HG02610 (cell line): ENCODE results near the gene HOXD9.

Source experiments
- ATAC-seq: cut with Tn5 transposase; IDR thresholded peaks from one replicate; pipeline ENCODE4 v1.9.1; 2021; ENCODE audit warnings: mild to moderate bottlenecking, moderate library complexity; ENCODE audit not compliant: unreplicated experiment

The HOXD9 gene

DNA sequence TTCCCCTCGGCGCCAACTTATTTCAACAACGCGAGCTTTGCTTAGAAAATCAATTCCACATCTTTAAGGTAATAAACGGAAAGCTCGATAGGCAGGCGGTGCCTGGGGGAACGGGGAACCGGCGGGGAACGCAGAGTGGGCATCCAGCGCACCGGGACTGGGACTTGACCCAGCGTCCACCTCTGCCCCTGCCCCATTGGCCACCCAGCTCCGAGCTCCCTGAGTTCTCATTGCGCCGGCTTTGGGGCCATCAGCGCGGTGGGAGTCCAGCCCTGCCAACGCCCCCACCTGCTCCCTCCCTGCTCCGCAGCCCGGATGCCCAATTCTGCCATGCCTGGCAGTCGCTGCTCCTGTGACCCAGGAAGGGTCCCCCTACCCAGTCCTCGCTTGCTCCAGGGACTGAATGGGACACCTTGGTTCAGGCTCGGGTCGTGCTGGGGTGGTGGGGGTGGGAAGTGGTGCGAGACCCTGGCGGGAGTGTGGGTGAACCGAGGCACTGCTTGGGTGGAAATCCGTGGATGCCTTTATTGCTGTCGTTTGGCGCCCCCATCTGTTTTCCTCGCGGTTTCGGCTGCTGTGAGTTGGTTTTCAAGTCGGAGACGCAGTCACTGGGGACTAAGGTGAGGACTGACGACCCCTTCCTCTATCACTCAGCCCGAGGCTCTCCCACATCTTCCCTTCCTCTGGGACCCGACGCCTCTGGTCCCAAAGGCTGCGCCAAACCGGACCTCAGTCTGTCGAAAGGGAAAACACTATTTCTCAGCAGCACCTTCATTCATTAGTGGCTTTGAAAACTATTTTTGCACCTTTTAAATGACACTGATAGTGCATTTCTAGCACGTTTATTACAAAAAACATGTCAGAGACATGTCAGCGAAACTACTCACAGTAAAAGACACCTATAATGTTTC, 36.4 kb upstream of the HOXD9 start:
- ATAC-seq = no peak

DNA sequence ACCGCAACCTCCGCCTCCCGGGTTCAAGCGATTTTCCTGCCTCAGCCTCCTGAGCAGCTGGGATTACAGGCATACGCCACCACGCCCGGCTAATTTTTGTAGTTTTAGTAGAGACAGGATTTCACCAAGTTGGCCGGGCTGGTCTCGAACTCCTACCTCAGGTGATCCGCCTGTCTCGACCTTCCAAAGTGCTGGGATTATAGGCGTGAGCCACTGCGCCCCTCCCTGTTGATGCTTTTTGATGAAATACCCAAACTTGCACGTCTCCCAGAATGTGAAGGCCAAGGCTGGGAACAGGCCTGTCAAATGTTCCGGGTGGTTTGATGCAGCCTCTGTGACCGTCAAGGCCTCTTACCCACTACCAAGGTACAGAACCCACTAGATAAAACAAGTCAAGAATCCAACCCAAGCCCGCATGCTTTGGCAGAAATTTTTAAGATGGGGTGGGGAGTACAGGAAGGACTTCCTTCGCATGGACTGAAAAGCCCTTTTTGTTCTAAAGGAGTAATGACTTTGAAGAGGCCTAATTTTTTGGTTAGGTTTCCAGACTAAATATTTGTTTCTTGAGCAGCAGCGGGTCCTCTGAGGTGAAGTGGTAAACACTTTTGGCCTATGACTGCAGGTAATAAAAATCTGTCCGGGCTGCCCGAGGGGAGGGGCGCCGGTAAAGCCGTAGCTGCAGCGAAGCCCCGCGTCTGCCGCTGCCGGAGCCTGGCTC, 35.0 kb upstream of the HOXD9 start:
- no peak for ATAC-seq

DNA sequence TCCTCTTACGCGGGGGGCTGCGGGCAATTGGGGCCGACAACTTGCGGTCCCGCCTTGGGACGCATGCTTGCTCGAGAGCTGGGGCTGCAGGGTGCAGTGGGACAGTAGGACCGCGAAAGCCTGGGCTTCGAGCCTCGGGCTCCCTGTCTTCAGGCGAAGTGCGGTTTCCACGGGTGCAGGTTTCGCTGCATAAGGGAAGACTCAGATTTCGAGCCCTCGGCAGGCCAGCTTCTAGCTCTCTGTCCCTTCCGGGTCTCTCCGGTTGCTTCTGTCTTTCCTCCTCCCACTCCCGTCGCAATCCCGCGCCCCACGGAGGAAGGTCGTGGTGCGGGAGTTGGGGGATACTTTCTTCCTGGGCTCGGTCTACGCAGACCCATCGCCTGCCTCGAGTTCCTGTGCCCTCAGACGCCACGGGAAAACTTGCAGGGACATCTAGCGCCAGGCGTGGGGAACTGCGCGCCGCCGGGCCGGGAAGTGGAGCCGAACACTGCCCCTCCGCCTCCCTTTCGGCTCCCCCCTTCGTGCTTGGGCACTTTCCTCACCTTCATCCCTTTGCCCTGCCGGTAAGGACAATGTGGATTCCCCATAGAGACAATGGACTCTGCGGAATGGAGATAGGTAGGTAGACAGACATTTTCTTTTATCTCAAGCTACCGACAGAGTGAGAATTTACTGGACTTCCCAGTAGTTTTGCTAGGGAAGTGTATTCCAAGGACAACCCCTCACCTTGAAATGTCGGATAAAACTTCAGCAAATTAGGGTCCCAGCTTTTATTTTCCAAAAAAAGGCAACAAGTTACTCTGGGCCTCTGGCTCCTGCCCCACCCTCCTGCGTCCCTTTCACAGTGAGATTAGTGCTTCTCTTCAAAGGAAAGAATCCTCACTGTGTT, 34.2 kb upstream of the HOXD9 start:
- peak; percentile 60 for ATAC-seq

DNA sequence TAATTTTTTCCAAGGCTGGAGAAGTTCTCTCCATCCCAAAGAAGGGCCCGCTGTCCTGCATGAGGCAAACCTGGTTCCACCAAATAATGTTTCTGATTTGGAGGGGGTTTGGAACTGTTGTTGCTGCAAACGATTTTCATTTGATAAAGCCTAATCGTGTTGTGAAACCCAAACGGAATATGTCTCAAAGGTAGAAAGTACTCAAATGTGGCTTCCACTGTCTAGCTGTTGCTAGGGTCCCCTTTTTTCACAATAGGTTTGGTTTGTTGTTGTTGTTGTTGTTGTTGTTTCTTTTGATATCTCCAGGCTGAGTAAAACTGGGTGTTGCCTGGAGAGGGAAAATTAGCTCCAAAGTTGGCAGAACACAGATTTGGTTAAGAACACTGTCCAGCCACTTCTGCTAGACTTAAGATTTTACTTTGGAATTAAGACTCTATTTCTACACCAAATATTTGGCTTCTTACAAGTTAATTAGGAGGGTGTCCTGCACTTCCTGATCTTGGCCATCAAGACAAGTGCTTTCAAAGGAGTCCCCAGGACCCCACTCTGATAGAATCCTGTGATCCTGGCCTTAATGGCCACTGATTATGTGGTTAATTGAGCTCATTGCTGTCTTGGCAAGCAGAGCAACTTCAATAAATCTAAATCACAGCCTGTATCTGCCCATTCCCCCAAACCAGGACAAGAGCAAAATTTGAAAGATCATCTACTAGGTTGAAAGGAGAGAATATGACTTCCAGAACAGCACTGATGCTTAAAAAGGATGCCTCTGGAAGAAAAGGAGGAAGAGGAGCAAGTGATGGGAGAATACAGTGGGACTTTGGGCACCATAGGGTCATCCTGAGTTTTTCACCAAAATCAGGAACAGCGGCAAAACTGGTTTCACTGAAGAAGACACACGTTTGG, 33.3 kb upstream of the HOXD9 start:
- no peak for ATAC-seq

DNA sequence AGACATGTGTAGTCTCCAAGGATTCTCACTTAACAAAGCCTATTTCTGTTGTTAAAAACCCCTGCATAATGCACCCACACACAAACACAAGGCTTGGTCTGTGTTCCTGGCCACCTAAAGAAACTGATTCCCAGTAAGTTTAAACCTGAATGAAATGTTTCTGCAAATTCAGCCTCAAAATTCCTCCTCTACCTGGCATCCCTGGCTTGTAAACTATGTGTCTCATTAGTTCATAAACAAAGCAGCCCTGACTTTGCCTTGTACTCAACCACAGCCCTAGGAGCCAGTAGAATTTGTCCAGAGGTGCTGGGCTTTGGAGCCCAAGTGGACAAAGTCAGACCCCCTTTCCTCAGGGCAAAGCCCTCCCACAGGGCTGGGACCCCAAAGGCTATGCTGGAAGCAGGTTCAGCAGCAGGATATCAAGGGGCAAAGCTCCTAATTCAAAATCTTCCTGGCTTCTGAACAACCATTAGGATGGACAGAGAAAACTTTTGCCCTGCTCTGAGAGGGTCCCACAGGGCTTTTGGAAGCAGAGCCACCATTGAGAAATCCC, 32.6 kb upstream of the HOXD9 start:
- ATAC-seq = no peak

DNA sequence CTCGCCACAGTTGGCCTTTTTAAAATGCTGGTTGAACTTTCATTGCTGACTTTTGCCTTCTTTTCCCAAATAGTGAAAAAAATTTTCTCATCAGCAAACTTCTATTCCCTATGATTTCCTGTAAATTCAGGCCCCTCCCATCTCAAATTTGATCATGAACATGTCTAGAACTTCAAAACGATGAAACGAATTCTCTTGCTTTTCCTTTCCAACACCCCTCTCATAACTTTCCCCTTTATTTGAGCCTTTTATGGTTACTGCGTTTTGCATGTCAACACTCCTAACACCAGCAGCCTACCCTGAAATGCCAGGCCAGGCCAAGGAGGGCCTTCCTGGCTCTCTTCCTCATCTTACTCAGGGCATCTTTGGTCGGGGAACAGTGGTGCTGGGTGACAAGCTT, 31.7 kb upstream of the HOXD9 start:
- no peak for ATAC-seq

DNA sequence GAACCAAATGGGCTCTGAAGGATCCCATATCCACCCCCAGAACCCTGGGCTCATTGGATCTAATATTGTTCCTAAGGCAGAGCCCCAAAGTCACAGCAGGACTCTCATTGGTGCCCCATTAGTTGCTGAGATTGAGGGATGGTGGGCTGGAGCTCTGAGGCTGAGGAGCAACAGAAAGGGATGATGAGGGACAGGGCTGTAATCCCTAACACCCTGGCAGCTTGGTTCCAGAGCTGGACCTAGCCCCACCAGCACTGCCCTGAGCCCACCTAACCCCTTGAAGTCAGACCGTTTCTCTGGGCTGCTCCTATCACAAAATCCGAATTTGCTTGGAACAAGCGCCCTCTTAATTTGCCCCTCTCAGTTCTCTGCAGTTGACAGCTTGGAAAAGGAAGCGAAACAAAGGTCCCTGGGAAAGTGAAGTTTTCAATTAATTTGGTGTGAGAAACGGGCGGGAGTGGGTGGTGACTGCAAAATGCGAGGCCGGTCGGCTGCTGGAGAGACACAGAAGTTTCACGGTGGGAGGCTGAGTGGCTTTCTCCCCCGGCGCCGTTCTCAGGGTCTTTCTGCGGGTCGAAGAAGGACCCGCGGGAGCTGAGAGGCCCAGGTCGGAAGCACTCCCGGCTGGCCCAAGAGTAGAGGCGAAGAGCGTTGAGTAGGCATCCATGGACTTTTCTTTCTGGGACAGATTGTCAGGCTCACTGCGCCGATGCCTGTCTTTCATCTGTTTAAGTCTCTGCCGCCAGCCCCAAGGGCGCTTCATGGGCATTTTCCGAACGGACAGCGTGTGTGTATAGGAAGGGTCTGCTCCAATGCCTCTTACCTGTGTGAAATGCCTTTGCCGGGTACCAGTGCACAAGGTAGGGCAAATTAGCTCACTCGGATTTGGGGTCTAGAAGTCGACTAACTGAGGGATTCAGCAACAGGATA, 30.9 kb upstream of the HOXD9 start:
- no peak for ATAC-seq

DNA sequence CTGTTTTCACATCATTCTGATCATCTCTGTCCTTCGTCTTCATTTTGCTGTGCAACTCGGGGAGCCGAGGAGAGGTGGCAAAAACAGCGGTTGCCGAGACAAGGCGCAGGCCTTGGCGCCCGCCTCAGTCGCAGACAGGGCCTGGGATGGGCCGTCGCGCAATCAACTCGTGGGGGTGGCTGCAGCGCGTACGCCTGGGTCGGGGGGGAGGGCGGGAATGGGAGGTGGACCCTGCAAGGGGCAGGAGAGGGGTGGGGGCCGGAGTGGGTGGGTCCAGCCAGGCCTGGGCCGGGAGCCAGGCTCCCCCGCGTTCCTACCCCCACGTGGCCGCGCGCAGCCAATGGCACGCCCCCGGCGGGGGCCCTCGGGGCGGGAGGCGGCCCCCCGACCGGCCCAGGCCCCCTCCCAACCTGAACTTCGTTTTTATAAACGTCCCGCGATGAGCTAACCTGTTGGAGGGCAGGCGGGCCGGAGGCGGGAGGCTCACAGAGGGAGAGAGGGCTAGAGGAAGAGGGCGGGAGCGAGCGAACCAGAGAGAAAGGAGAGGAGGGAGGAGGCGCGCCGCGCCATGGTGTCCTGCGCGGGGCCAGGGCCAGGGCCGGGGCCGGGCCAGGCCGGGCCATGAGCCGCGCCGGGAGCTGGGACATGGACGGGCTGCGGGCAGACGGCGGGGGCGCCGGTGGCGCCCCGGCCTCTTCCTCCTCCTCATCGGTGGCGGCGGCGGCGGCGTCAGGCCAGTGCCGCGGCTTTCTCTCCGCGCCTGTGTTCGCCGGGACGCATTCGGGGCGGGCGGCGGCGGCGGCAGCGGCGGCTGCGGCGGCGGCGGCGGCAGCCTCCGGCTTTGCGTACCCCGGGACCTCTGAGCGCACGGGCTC, 30.0 kb upstream of the HOXD9 start, which contains the start of gene HOXD13:
Gene HOXD13 (plus strand): TSS at position 452 of the 875 bp plus-strand sequence. CDS start 170 bp downstream, at position 622.
- ATAC-seq = no peak

DNA sequence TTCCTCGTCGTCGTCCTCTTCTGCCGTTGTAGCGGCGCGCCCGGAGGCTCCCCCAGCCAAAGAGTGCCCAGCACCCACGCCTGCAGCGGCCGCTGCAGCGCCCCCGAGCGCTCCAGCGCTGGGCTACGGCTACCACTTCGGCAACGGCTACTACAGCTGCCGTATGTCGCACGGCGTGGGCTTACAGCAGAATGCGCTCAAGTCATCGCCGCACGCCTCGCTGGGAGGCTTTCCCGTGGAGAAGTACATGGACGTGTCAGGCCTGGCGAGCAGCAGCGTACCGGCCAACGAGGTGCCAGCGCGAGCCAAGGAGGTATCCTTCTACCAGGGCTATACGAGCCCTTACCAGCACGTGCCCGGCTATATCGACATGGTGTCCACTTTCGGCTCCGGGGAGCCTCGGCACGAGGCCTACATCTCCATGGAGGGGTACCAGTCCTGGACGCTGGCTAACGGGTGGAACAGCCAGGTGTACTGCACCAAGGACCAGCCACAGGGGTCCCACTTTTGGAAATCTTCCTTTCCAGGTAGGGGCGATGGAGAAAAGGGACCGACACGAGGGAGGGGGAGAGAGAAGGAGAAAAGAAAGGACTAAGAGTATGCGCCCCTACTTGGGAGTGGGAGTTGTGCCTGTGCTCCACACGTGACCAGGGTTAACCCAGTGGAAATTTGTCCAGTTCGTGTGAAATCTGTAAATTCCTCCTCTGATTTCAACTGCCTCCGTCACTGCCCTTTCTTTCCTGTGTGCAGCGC, 29.2 kb upstream of the HOXD9 start:
- ATAC-seq = no peak

DNA sequence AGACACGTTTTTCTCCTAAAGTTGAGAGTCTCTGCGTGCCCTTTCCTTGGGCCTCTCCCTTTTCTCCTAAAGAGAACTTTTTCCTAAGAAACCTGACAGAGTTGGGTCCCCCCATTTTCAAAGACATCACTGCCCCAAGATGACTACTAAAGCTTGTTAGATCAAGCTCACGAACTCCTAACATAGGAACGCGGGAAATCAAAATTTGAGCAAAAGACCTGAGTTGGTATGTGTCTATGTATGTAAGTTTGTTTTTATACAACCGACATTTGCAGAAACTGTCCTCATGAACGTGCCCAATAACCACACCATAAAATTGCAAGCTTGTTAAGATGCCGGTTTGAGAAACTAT, 28.6 kb upstream of the HOXD9 start:
- ATAC-seq = no peak

DNA sequence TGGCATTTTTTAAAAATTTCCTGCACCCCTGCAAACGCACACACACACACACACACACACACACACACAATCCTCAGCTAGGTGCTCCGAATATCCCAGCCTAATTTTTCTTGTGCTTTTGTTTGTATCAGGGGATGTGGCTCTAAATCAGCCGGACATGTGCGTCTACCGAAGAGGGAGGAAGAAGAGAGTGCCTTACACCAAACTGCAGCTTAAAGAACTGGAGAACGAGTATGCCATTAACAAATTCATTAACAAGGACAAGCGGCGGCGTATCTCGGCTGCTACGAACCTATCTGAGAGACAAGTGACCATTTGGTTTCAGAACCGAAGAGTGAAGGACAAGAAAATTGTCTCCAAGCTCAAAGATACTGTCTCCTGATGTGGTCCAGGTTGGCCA, 28.2 kb upstream of the HOXD9 start:
- ATAC-seq = no peak

DNA sequence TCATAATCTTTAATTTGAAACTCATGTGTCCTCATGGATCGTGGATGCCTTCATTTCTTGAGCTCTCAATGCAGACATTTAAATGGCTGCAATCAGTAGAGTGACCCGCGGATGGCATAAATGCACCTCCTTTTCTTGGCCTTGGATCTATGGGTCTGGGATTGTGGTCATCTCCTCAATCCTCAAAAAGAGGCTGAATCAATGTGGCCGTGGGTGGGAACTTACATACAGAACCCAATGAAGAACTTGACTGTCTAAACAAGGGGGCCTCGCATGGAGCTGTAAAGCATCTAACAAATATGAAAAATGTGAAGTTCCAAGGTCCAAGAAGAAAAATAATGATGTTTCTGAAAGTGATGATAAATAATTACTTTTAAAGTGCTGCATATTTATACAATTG, 27.1 kb upstream of the HOXD9 start:
- no peak for ATAC-seq

DNA sequence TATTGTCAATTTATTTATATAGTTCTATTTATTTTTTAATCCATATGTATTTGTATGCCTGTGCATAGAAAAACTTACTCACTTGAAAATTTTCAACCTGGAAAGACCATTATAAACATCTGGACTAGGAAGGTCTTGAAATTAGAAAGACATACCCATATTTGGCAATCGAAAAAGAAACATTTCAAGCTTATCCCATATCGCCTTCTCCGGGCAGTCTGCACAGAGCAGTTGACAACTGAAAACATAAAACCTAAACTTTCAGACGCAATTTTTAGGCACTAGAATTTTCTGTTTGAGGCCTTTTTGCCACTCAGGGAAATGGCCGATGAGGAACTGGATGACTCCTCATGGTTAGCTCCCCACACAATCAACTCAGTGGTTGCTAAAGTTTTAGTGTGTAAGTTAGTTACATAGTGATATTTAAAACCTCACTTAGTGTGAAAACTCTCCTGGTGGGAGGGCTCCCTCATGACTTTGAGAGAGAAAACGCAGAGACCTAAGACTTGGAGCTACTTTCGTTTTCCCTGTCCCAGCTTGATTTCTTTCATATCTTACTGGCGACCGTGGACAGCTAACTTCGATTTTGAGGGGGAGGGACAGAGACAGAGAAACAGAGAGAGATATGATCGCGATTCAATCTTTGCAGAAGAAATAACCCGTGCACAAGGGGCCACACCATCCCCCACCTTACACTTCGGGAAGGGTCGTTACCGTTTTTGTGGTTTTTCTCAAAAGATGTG, 26.1 kb upstream of the HOXD9 start:
- ATAC-seq = no peak

DNA sequence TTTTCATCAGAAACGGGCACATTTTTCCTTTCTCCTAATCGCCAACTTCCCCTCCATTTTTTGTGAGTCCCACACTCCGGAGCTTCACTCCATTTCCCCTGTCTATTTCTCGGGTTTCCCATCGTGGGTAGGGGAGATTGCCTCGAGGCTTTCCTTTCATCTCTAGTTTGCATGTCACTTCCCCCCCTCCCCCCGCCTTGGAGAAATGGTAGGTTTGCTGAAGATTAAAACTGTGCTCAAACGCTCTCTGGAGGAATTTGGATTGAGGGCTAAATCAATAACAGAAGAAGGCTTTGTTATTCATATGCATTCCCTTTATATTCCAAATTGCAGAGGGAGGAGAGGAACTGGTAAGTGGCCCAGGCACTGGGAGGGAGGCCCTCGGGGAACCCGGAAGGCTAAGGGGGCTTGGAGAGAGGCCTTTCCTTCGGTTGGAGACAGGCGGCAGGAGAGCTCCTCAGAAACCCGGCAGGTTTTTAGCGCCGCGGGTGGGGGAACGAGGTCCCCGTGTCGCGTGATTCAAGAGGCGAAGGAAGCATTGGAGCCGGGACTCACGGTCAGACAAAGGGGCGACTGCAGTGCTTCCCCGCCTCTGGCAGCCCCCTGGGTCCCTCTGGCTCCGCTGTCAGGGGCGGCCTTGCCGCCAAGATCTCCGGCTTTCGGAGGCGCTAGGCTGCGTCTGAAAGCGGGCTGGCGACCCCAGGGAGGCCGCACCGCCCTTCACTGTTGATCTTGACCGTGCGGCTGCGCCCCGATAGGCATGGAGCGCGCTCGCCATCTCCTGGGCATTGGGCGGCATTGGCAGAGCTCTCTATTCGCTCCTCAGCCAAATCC, 25.3 kb upstream of the HOXD9 start:
- ATAC-seq = peak; percentile 83

DNA sequence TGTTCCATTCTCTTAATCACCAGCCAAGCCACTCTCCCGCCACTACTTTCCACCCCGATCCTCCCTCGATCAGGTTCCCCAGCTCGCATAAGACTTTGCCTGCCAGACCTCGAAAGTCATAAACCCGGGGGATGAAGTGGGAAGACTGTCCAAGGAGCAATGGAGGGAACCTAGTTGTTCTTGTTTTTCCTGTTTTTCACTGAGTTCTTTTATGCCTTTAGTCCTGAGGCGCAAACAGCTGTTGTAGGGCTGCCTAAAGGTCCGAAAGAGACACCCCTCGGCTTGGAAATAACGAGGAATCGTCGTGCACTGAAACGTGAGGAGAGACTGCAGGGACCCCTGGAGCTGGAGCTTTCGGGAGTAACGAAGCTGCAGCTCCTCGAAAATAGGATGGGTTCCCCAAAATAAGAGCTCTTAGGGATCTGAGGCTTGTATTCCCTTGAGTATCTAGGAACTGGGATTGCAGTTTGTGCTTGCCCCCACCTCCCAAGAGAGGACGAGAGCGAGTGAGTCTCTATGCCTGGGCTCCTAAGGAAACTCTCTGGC, 24.6 kb upstream of the HOXD9 start:
- ATAC-seq = no peak
